GM23338 (cell line): Measurements from ENCODE around the gene PLEKHA7. TPM values are rescaled to one million over a fixed set of nuclear protein-coding genes. Genes with fewer than 3 reads are reported as not detected.

Experiments used
- ATAC-seq: fragments of 200-7000 bp; cut with Tn5 transposase; 3 replicates; pipeline ENCODE4 v1.9.1; 2020
- DNase-seq: peaks from one replicate; pipeline ENCODE4 v3.0.0-alpha.2; 2015; ENCODE audit warnings: low spot score
- H2AFZ ChIP-seq: fragments of 200-600 bp; sonication (generic); 2 replicates; pipeline ENCODE4 v1.8.0; 2016; ENCODE audit warnings: antibody characterized with exemption, mild to moderate bottlenecking, moderate library complexity
- H3F3A ChIP-seq: fragments of 200-600 bp; sonication (generic); replicated peaks from 2 replicates; pipeline ENCODE4 v1.8.0; 2017; ENCODE audit warnings: antibody characterized with exemption, mixed run types, low read depth
- H3K27ac ChIP-seq: fragments of 200-600 bp; sonication (generic); 2 replicates; pipeline ENCODE4 v1.6.1; 2016; ENCODE audit warnings: low read depth
- H3K27me3 ChIP-seq: fragments of 200-600 bp; sonication (generic); 2 replicates; pipeline ENCODE4 v1.8.0; 2016; ENCODE audit warnings: mild to moderate bottlenecking, mixed run types, moderate library complexity; ENCODE audit not compliant: insufficient read depth
- H3K36me3 ChIP-seq: fragments of 200-600 bp; sonication (generic); 2 replicates; pipeline ENCODE4 v1.8.0; 2016; ENCODE audit warnings: mild to moderate bottlenecking; ENCODE audit not compliant: insufficient read depth
- H3K4me1 ChIP-seq: fragments of 200-600 bp; sonication (generic); 2 replicates; pipeline ENCODE4 v1.8.0; 2016; ENCODE audit warnings: mild to moderate bottlenecking, moderate library complexity; ENCODE audit not compliant: insufficient read depth
- H3K4me2 ChIP-seq: fragments of 200-600 bp; sonication (generic); 2 replicates; pipeline ENCODE4 v1.7.1; 2017; ENCODE audit warnings: mixed run types
- H3K4me3 ChIP-seq: fragments of 200-600 bp; sonication (generic); 2 replicates; pipeline ENCODE4 v1.6.1; 2016; ENCODE audit warnings: mixed run types
- H3K79me2 ChIP-seq: fragments of 200-600 bp; sonication (generic); replicated peaks from 2 replicates; pipeline ENCODE4 v1.8.0; 2017; ENCODE audit warnings: mild to moderate bottlenecking; ENCODE audit not compliant: insufficient read depth
- H3K9me2 ChIP-seq: fragments of 200-600 bp; sonication (generic); 2 replicates; pipeline ENCODE4 v1.8.0; 2017; ENCODE audit not compliant: insufficient read depth
- H4K20me1 ChIP-seq: fragments of 200-600 bp; sonication (generic); replicated peaks from 2 replicates; pipeline ENCODE4 v1.8.0; 2017; ENCODE audit warnings: mild to moderate bottlenecking; ENCODE audit not compliant: insufficient read depth
- H3K27ac Mint-ChIP-seq: 2 replicates; pipeline ENCODE4 v1.8.0; 2020; ENCODE audit warnings: inconsistent platforms, mild to moderate bottlenecking, moderate library complexity, mixed read lengths
- H3K27me3 Mint-ChIP-seq: 3 replicates; pipeline ENCODE4 v1.8.0; 2022; ENCODE audit warnings: low read depth, mild to moderate bottlenecking, moderate library complexity, mixed read lengths, inconsistent platforms; ENCODE audit not compliant: insufficient read depth, poor library complexity
- H3K36me3 Mint-ChIP-seq: 3 replicates; pipeline ENCODE4 v1.8.0; 2021; ENCODE audit warnings: low read depth, mild to moderate bottlenecking, inconsistent platforms, moderate library complexity, mixed read lengths
- H3K4me1 Mint-ChIP-seq: 3 replicates; pipeline ENCODE4 v1.8.0; 2020; ENCODE audit warnings: mild to moderate bottlenecking, inconsistent platforms, mixed read lengths
- H3K4me3 Mint-ChIP-seq: 3 replicates; pipeline ENCODE4 v1.8.0; 2021; ENCODE audit warnings: moderate library complexity, mild to moderate bottlenecking, inconsistent platforms, mixed read lengths
- H3K9me3 Mint-ChIP-seq: 3 replicates; pipeline ENCODE4 v1.8.0; 2020; ENCODE audit warnings: moderate library complexity, mild to moderate bottlenecking, inconsistent platforms, mixed read lengths
- EZH2 ChIP-seq: fragments of 200-600 bp; sonication (generic); IDR thresholded peaks from one replicate; pipeline ENCODE4 v1.8.0; 2017; ENCODE audit warnings: antibody characterized with exemption, mild to moderate bottlenecking, low read depth; ENCODE audit not compliant: unreplicated experiment
- EZH2phosphoT487 ChIP-seq: fragments of 200-600 bp; sonication (generic); IDR thresholded peaks from one replicate; pipeline ENCODE4 v1.8.1; 2018; ENCODE audit warnings: antibody characterized with exemption; ENCODE audit not compliant: unreplicated experiment
- NANOG ChIP-seq: IDR thresholded peaks from 2 replicates; pipeline ENCODE4 v1.6.1; 2016; ENCODE audit warnings: antibody characterized with exemption, borderline replicate concordance
- STAT1 ChIP-seq: IDR thresholded peaks from one replicate; pipeline ENCODE4 v1.6.1; 2016; ENCODE audit warnings: antibody characterized with exemption; ENCODE audit not compliant: unreplicated experiment
- ZNF331 ChIP-seq: fragments of 250-450 bp; sonication (Bioruptor Pico); IDR thresholded peaks from 2 replicates; pipeline ENCODE4 v1.5.0; 2020; ENCODE audit warnings: low read depth, mild to moderate bottlenecking, moderate library complexity
- polyA plus RNA-seq: library from polyadenylated mRNA; unstranded; fragments of >200 nt; fragmentation: Nextera tagmentation; extraction: Ambion mirVana; gene quantifications from 2 replicates; pipeline ENCODE4 v1.2.1, GENCODE V29; 2016
- total RNA-seq: library from RNA; depleted of rRNA; stranded (reverse); fragments of >200 nt; shearing (Covaris generic); gene quantifications from 2 replicates; pipeline ENCODE4 v1.2.3, GENCODE V29; 2014
- TF ChIP-seq, protein P1 (sequence below): IDR thresholded peaks from one replicate; pipeline ENCODE4 v1.6.1; 2018; ENCODE audit warnings: antibody characterized with exemption; ENCODE audit not compliant: unreplicated experiment
- TF ChIP-seq, protein P2 (sequence below), 2 experiments: fragments of 200-600 bp in 1 of 2; sonication (generic) in 1 of 2; conservative IDR thresholded peaks; 2 replicates each; pipeline versions ENCODE4 v1.5.1 to v1.6.1; 2016 to 2017; ENCODE audit warnings: antibody characterized with exemption in 2 of 2, low read depth in 2 of 2, mild to moderate bottlenecking in 2 of 2, moderate library complexity in 1 of 2
- TF ChIP-seq, protein P3 (sequence below): IDR thresholded peaks from 2 replicates; pipeline ENCODE4 v1.6.1; 2016; ENCODE audit warnings: antibody characterized with exemption

Gene PLEKHA7
- total and polyA plus RNA-seq, 2 experiments from 2014 or later, result 9.7 to 15.8 TPM

DNA sequence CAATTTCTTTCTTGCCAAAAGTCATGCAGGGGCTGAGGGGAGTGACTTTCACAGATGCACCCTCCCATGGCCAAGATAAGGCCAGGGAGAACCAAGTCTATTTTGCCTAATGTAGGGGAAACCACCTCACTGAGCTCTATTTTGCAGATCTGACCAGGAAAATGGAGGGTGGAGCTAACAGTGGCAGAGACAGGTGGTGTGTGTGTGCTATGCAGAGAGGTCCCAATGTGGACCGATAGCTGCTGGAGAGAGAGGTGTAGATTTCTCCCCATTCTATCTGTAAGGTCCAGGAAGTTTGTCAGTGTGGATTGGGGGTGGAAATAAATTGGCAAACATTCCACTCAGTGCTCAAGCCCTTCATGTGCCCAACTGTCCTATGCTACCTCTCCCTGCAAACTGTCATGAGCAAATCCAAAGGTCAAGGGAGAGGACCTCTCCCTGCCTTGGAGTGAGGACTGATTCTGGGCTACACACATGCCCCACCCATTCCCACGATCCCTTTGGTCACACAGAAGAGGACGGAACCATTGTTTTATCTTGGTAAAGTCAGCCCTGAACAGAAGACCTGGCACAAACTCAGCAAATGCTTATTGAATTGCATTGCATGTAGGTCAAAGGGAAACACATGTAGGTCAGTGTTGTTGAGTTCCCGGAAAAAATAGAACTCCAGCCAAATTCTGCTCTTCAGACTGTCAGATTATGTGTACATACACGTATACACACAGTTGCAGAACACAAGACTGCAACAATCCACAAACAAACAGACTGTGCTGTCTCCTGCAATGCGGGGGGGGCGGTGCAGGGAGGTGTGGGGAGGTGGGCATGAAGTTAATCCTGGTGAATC is 209.9 kb downstream of the PLEKHA7 start:
- Histone ChIP-seq H3K9me2 (no peaks in the 10 kb centered on the region), H2AFZ (no peak overlapping the region), H3K27ac (no peak overlapping the region), H3F3A (no peaks in the 10 kb centered on the region), H3K79me2 (no peaks in the 10 kb centered on the region), H3K4me1 (no peaks in the 10 kb centered on the region), H3K36me3 (no peaks in the 10 kb centered on the region), H3K27me3 (no peaks in the 10 kb centered on the region), H3K4me3 (no peak overlapping the region), H3K4me2 (no peak overlapping the region), H4K20me1 (peaks cover 2% of the 10 kb centered on the region; the same call in 1 of the 2 replicates)
- Mint-ChIP-seq H3K4me3 (no peak overlapping the region), H3K4me1 (no peaks in the 10 kb centered on the region), H3K9me3 (no peaks in the 10 kb centered on the region), H3K27ac (no peak overlapping the region), H3K27me3 (peaks cover 8% of the 10 kb centered on the region), H3K36me3 (no peaks in the 10 kb centered on the region)
- ATAC-seq (no peak), DNase-seq (no peak)
- TF ChIP-seq, protein P1, sequence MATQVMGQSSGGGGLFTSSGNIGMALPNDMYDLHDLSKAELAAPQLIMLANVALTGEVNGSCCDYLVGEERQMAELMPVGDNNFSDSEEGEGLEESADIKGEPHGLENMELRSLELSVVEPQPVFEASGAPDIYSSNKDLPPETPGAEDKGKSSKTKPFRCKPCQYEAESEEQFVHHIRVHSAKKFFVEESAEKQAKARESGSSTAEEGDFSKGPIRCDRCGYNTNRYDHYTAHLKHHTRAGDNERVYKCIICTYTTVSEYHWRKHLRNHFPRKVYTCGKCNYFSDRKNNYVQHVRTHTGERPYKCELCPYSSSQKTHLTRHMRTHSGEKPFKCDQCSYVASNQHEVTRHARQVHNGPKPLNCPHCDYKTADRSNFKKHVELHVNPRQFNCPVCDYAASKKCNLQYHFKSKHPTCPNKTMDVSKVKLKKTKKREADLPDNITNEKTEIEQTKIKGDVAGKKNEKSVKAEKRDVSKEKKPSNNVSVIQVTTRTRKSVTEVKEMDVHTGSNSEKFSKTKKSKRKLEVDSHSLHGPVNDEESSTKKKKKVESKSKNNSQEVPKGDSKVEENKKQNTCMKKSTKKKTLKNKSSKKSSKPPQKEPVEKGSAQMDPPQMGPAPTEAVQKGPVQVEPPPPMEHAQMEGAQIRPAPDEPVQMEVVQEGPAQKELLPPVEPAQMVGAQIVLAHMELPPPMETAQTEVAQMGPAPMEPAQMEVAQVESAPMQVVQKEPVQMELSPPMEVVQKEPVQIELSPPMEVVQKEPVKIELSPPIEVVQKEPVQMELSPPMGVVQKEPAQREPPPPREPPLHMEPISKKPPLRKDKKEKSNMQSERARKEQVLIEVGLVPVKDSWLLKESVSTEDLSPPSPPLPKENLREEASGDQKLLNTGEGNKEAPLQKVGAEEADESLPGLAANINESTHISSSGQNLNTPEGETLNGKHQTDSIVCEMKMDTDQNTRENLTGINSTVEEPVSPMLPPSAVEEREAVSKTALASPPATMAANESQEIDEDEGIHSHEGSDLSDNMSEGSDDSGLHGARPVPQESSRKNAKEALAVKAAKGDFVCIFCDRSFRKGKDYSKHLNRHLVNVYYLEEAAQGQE, result no peak
- TF ChIP-seq, protein P2, sequence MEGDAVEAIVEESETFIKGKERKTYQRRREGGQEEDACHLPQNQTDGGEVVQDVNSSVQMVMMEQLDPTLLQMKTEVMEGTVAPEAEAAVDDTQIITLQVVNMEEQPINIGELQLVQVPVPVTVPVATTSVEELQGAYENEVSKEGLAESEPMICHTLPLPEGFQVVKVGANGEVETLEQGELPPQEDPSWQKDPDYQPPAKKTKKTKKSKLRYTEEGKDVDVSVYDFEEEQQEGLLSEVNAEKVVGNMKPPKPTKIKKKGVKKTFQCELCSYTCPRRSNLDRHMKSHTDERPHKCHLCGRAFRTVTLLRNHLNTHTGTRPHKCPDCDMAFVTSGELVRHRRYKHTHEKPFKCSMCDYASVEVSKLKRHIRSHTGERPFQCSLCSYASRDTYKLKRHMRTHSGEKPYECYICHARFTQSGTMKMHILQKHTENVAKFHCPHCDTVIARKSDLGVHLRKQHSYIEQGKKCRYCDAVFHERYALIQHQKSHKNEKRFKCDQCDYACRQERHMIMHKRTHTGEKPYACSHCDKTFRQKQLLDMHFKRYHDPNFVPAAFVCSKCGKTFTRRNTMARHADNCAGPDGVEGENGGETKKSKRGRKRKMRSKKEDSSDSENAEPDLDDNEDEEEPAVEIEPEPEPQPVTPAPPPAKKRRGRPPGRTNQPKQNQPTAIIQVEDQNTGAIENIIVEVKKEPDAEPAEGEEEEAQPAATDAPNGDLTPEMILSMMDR (conservative IDR thresholded peaks at IDR 0.05; ENCODE audit: low read depth in 2 of 2), result no peak
- TF ChIP-seq NANOG (no peak), EZH2 (no peak), ZNF331 (CRISPR knock-in tag) (no peak), STAT1 (no peak), EZH2phosphoT487 (no peak)
- TF ChIP-seq, protein P3, sequence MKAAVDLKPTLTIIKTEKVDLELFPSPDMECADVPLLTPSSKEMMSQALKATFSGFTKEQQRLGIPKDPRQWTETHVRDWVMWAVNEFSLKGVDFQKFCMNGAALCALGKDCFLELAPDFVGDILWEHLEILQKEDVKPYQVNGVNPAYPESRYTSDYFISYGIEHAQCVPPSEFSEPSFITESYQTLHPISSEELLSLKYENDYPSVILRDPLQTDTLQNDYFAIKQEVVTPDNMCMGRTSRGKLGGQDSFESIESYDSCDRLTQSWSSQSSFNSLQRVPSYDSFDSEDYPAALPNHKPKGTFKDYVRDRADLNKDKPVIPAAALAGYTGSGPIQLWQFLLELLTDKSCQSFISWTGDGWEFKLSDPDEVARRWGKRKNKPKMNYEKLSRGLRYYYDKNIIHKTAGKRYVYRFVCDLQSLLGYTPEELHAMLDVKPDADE, result no peak
